Stimulated activated CD8-positive, alpha-beta memory T cell treated with anti-CD3 and anti-CD28 coated beads, Interleukin-7, amount 100 ng/mL, for 24 hours (primary cell): ENCODE data around the gene FLYWCH2.
"Not testable (repeated sequence)": the region's sequence is repeated elsewhere in the genome, so short reads cannot be mapped to it uniquely, and the experiment has no call there.

Experiments used
- DNase-seq: peaks from one replicate; pipeline ENCODE4 v3.0.0-alpha.2; 2020; ENCODE audit warnings: low read depth

Gene FLYWCH2

GRCh38 chr16:2883458-2883908 lies 468 bp downstream of the FLYWCH2 start:
- no peak for DNase-seq

DNA sequence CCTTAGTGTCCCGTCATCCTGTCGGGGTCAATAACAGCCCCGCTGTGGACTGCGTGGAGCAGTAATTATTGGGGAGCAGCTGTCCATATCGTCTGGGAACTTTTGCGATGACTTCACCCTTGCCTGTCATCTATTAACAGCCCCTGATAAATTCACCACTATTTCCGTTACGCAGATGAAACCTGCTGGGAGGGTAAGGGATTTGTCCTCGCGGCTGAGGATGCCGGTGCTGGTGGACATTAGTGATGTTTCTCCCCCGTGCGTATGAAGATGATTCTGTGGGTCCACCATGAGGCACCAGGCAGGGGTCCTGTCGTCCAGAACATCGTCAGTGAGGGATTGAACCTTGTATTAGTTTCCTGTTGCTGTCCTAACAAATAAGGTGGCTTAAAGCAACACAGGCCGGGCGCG lies 1.0 kb downstream of the FLYWCH2 start:
- no peak for DNase-seq

- no peak for DNase-seq
Measured at GRCh38 chr16:2894231-2894630, 11.2 kb downstream of the FLYWCH2 start.

DNA sequence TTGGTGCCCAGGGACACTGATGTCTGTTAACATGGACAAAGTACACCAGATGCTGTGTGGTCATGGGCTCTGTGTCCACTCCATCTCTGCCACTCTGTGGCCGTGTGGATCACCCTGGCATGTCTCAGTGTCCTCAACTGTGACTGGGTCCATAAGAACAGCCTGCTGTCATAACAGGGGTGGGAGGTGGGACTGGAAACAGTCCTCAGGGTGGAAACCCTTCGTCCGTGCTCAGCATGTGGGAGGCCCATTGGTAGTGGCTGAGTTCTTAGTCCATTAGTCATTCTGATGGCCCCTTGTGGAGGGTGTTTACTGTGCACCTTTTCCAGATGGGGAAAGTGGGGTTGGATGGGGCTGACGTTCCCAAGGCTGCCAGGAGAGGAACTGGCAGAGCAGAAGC lies 12.8 kb downstream of the FLYWCH2 start:
- DNase-seq = no peak

DNA sequence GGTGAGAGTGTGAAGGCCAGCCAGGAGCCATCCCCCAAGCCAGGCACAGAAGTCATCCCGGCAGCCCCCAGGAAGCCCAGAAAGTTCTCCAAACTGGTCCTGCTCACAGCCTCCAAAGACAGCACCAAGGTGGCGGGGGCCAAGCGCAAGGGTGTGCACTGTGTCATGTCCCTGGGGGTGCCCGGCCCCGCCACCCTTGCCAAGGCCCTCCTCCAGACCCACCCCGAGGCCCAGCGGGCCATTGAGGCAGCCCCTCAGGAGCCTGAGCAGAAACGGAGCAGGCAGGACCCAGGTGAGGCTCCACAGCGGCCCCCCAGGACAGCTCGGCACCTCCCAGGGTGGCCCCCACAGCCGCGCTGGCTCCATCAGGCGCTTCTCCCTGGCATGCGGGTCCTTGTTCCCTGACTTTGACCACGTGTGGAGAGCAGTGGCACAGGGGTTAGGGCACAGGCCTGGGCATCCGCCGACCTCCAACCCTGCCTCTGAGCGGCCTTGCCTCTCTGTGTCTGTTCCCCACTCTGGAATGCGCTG lies 13.5 kb downstream of the FLYWCH2 start:
- DNase-seq = no peak

DNA sequence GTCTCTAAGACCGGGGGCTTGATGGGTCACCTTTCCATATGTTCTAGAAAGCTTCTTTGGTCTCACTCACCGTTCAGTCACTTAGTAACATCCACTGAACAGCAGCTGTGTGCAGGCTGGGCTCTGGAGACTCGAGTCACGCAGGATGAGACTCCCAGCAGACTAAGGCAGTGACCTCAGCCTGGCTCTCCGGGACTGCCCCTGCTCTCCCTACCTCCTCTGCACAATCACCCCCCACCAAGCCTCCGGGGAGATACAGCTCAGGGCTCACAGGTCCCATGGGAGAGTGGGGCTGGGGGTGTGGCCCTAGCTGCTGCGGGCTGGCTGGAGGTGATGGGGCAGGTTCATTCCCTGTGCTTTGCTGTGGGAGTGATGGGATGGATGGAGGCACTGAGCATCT lies 14.1 kb downstream of the FLYWCH2 start:
- DNase-seq = no peak

DNA sequence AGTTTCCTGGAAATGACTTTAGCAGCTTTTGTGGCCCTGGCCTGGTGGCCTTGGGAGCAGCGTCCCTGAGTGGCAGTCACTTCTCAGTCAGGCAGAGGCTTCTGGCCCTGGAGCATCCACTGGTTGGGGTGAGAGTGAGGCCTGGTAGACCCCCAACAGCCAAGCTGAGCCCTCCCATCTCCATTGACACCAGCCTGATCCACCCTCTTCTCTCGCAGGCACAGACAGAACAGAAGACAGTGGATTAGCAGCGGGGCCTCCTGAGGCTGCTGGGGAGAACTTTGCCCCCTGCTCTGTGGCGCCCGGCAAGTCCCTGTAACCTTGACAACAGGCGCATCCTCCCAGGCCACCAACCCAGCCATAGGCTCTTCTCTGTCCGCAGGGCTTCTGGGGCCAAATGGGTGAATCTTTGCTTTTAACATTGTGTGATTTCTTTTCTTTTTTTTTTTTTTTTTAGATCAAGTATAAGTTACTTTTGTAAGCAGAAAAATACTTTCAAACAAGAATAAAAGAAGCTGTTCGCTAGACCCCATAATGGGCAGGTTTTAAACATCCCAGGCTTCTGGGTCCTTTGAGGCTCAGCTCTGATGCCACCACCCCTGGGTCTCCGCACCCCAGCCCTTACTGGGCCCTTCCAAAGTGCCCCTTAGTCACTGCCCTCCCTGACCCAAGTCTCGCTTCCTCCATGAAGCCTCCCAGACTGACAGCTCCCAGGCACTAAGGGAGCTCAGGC lies 16.0 kb downstream of the FLYWCH2 start:
- no peak for DNase-seq

DNA sequence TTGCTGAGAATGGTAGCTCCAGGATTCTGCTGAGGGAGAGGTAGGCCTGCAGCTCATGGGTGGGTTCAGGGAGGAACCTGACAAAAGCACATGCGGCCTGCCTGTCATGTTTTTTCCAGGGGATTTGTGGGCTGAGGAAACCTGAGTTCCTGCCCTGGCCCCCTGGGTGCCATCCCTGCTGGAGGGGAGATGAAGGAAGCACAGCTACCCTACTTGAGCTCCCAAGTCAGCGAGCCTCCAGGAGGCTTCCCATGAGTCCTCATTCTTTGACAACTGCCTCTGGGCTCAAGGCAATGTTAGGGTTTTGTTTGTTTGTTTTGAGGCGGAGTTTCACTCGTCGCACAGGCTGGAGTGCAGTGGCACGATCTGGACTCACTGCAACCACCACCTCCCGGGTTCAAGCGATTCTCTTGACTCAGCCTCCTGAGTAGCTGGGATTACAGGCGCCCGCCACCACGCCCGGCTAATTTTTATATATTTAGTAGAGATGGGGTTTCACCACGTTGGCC lies 16.6 kb downstream of the FLYWCH2 start:
- no peak for DNase-seq

GRCh38 chr16:2900526-2901075 lies 17.6 kb downstream of the FLYWCH2 start:
- DNase-seq = no peak

GRCh38 chr16:2902337-2903130 lies 19.5 kb downstream of the FLYWCH2 start:
- DNase-seq = no peak

- peak; percentile 45 for DNase-seq
Measured at GRCh38 chr16:2904100-2904921, 21.3 kb downstream of the FLYWCH2 start.

GRCh38 chr16:2904922-2905240 lies 21.9 kb downstream of the FLYWCH2 start:
- no peak for DNase-seq

DNA sequence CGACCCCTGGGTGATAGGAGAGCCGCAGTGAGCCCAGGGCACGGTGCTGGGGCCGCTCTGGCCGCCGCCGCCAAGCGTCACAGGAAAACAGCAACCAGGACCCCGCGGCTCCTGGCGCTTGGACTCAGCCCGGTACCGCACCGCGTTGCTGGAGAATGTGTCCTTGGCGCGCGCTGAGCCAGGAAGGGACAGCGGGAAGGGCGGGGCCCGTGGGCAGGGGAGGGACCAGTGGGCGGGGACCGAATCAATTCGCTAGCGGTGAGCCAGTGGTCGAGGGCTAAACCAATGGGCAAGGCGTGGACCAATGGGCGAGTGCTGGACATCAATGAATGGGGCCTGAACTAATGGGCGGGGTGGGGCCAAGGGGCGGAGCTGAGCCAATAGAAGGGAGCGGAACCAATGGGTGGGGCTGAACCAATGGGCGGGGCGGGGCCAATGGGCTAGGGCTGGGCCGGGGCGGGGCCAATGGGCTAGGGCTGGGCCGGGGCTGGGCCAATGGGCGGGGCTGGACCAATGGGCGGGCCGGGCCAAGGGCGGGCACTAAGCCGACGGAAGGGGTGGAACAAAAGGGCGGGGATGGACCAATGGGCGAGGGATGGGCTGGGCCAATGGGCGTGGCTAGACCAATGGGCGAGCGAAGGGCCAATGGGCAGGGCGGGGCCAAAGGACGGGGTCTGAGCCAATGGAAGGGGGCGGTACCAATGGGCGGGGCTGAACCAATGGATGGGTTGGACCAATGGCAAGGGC lies 22.4 kb downstream of the FLYWCH2 start:
- DNase-seq = peak; percentile 93

DNA sequence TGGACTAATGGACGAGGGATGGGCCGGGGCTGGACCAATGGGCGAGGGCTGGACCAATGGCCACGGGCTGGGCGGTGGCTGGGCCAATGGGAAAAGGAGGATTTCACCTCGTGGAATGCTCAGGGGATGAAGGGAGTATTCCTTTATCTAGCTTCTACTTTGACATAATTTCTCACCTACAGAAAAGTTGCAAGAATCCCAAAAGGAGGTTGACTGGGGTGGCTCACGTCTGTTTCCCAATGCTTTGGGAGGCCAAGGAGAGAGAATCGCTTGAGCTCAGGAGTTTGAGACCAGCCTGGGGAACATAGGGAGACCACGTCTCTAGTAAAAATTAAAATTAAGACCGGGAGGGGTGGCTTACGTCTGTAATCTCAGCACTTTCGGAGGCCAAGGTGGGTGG lies 23.0 kb downstream of the FLYWCH2 start:
- DNase-seq = no peak

- DNase-seq = not testable (repeated sequence)
Measured at GRCh38 chr16:2907084-2907753, 24.2 kb downstream of the FLYWCH2 start.

DNA sequence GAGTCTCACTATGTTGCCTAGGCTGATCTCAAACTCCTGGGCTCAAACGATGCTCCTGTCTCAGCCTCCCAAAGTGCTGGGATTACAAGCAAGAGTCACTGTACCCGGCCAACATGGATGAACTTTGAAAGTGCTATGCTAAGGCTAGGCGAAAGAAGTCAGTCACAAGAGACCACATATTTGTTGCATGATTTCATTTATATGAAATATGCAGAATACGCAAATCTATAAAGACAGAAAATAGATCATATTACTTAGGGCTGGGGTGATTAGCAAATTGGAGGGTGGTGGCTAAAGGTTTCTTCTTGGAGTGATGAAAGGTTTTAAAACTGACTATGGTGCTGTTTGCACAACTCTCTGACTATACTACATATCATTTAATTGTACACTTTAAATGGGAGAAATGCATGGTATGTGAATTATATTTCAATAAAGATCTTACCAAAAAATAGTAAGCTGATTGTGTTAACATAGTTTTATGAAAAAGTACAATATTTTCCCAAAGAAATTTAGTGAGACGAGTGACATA lies 27.5 kb downstream of the FLYWCH2 start:
- no peak for DNase-seq

DNA sequence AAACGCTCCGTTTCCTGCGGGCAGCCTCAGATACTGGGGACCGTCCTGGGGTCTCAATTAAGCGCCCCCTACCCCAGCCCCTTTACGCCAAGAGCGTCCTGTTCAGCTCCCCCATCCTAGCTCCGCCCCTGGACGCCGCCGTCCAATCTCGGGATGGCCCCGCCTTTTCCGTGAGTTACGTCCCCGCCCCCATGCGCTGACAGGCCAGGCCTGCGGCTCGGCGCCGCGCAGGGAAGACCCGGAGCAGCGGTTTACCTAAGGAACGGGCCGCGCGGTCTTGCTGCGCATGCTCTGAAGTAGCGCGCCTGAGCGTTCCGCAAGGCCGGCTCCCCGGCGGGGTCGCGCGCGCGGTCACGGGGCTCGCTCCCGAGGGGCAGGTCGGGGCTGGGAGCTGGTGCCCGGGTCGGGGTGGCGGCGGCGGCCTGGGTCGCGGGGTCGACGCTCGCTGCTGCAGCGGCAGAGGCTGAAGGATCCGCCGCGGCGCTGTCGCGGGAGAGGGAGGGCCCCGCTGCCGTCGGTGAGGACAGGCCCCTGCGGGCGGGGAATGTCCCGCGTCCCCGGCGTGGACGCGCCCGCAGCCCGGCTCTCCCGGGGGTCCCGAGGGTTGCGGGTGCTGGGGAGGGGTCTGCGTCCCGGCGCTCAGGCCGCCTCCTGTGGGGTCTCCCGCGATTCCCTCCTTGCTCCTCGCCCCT lies 28.8 kb downstream of the FLYWCH2 start, which contains the start of gene FLYWCH1:
FLYWCH1 (plus strand) TSS at position 294 of the 692 bp plus-strand sequence. CDS start 17,755 bp downstream, outside the sequence.
- DNase-seq = peak; percentile 99

GRCh38 chr16:2912330-2913199 lies 29.6 kb downstream of the FLYWCH2 start:
- no peak for DNase-seq

- no peak for DNase-seq
Measured at GRCh38 chr16:2913603-2914002, 30.6 kb downstream of the FLYWCH2 start.
